ENCODE data around the gene EIF2D.

The EIF2D gene

DNA sequence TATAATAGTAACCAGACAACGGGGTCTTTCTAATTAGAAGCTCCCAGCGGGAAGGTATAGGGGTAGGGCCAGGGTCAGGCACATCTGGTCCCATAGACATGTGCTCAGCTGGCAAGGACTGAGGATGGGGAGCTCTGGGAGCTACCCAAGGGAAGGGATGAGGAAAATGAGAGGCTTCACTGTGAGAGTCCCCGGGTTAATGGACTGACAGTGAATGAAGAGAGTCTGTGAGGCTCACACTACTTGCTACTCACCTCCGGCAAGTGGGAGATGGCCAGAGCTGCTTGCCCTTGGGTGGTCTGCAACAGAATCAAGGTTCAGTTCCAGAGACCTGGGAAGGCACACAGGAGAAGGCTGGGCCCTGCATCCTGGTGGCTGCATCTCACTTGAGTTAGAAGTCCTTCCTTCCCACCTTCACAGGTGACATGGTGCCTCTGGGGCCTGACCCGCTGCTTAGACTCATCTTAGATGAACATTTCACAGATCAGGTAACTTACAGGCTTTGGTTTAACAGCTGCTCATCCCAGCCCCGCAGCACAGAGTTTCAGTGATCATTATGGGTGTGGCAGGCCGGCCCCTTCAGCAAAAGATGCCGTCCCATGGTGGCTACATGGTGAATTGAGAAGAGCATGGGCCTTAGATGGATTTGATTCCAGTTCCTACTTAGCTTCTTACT, 31.7 kb downstream of the EIF2D start:
- Histone ChIP-seq H3K27me3 (ENCODE audit: insufficient read depth, poor library complexity, severe bottlenecking) (no peaks in the 10 kb centered on the region), H3K27ac (replicated peaks) (peak overlapping the region; percentile 32), H3K4me3 (replicated peaks; ENCODE audit: insufficient read depth, low read length) (no peak overlapping the region)
- TF ChIP-seq, protein P1, sequence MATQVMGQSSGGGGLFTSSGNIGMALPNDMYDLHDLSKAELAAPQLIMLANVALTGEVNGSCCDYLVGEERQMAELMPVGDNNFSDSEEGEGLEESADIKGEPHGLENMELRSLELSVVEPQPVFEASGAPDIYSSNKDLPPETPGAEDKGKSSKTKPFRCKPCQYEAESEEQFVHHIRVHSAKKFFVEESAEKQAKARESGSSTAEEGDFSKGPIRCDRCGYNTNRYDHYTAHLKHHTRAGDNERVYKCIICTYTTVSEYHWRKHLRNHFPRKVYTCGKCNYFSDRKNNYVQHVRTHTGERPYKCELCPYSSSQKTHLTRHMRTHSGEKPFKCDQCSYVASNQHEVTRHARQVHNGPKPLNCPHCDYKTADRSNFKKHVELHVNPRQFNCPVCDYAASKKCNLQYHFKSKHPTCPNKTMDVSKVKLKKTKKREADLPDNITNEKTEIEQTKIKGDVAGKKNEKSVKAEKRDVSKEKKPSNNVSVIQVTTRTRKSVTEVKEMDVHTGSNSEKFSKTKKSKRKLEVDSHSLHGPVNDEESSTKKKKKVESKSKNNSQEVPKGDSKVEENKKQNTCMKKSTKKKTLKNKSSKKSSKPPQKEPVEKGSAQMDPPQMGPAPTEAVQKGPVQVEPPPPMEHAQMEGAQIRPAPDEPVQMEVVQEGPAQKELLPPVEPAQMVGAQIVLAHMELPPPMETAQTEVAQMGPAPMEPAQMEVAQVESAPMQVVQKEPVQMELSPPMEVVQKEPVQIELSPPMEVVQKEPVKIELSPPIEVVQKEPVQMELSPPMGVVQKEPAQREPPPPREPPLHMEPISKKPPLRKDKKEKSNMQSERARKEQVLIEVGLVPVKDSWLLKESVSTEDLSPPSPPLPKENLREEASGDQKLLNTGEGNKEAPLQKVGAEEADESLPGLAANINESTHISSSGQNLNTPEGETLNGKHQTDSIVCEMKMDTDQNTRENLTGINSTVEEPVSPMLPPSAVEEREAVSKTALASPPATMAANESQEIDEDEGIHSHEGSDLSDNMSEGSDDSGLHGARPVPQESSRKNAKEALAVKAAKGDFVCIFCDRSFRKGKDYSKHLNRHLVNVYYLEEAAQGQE (IDR thresholded peaks at IDR 0.05; ENCODE audit: insufficient replicate concordance, low read depth), result no peak
- TF ChIP-seq, protein P2, sequence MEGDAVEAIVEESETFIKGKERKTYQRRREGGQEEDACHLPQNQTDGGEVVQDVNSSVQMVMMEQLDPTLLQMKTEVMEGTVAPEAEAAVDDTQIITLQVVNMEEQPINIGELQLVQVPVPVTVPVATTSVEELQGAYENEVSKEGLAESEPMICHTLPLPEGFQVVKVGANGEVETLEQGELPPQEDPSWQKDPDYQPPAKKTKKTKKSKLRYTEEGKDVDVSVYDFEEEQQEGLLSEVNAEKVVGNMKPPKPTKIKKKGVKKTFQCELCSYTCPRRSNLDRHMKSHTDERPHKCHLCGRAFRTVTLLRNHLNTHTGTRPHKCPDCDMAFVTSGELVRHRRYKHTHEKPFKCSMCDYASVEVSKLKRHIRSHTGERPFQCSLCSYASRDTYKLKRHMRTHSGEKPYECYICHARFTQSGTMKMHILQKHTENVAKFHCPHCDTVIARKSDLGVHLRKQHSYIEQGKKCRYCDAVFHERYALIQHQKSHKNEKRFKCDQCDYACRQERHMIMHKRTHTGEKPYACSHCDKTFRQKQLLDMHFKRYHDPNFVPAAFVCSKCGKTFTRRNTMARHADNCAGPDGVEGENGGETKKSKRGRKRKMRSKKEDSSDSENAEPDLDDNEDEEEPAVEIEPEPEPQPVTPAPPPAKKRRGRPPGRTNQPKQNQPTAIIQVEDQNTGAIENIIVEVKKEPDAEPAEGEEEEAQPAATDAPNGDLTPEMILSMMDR (IDR thresholded peaks at IDR 0.05; ENCODE audit: insufficient read depth, low read length), result no peak
- no peak for TF ChIP-seq SPI1 (IDR thresholded peaks at IDR 0.05; ENCODE audit: borderline replicate concordance, low read depth)
- no peak for TF ChIP-seq GABPA (IDR thresholded peaks at IDR 0.05; ENCODE audit: low read depth)
- no peak for TF ChIP-seq POLR2AphosphoS5 (IDR thresholded peaks at IDR 0.05; ENCODE audit: low read depth)
- DNase-seq (ENCODE audit: low read depth in 1 of 2, low spot score in 1 of 2), result no peak

DNA sequence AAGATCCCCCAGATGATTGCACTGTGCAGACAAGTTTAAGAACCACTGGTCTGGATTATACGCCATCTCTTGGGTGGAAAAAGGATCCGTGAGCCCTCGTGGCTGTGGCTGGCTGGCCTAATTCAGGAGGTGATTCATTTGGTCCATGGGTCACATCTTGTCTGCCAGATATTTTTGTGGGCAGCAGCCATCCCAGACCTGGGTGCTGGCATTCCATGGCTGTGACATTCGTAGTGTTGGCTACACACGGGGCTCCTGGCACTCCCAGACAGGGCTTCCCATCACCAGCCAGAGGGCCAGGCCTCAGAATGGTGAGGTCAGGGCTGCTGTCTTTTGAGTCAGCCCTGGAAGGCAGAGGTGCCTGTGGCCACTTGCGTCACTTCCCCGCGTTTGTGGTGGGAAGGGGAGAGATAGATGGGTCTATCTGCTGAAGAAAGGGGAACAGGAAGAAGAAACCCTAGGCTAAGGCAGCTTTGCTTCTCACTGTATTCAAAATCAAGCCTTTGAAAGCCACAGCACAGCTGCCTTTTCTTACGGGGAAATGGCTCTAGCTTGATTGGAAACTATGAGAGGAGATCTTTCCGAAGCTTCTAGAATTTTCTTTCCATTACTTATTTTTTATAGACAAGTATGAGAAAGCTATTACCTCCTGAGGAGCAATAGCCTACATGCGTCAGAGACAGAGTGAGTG, 32.4 kb downstream of the EIF2D start:
- no peak overlapping the region for H3K4me3 ChIP-seq (replicated peaks; ENCODE audit: insufficient read depth, low read length)
- no peaks in the 10 kb centered on the region for H3K27me3 ChIP-seq (ENCODE audit: insufficient read depth, poor library complexity, severe bottlenecking)
- DNase-seq (ENCODE audit: low read depth in 1 of 2, low spot score in 1 of 2), result peak; percentile 90 to 99
- peak overlapping the region; percentile 32 for H3K27ac ChIP-seq (replicated peaks)
- TF ChIP-seq, protein P1 (IDR thresholded peaks at IDR 0.05; ENCODE audit: insufficient replicate concordance, low read depth), result no peak
- TF ChIP-seq, protein P2 (IDR thresholded peaks at IDR 0.05; ENCODE audit: insufficient read depth, low read length), result no peak
- TF ChIP-seq POLR2AphosphoS5 (IDR thresholded peaks at IDR 0.05; ENCODE audit: low read depth) (peak; percentile 86), GABPA (IDR thresholded peaks at IDR 0.05; ENCODE audit: low read depth) (peak; percentile 53; the same call in 1 of the 2 replicates), SPI1 (IDR thresholded peaks at IDR 0.05; ENCODE audit: borderline replicate concordance, low read depth) (peak; percentile 98)

DNA sequence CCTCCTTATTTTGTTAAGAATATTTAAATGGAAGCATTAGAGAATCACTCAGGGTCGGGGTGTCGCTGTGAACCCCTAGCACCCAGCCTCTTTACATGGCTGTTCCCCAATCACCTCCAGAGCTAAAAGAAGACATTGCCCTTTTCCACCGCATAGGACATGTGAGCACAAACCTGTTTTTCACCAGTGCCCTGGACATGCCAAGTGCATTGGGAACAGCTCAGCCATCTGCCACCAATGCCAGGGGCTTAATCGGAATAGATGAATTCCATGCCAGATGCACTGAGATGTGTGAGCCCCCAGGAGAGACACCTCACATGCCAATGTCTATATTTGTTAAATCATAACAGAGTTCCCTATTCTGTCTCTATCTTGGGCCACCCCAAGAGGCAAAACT, 33.3 kb downstream of the EIF2D start:
- no peak overlapping the region for H3K4me3 ChIP-seq (replicated peaks; ENCODE audit: insufficient read depth, low read length)
- H3K27me3 ChIP-seq (ENCODE audit: insufficient read depth, poor library complexity, severe bottlenecking), result no peaks in the 10 kb centered on the region
- TF ChIP-seq GABPA (IDR thresholded peaks at IDR 0.05; ENCODE audit: low read depth) (no peak), SPI1 (IDR thresholded peaks at IDR 0.05; ENCODE audit: borderline replicate concordance, low read depth) (no peak), POLR2AphosphoS5 (IDR thresholded peaks at IDR 0.05; ENCODE audit: low read depth) (no peak)
- TF ChIP-seq, protein P1 (IDR thresholded peaks at IDR 0.05; ENCODE audit: insufficient replicate concordance, low read depth), result no peak
- TF ChIP-seq, protein P2 (IDR thresholded peaks at IDR 0.05; ENCODE audit: insufficient read depth, low read length), result no peak
- no peak overlapping the region for H3K27ac ChIP-seq (replicated peaks)
- DNase-seq (ENCODE audit: low read depth in 1 of 2, low spot score in 1 of 2), result no peak
